HL-60 (cell line): ENCODE measurements around the gene SUSD2.
A peak's percentile ranks its signal among the peaks of the same experiment; 100 is the strongest.

Experiments used
- CTCF ChIP-seq: IDR thresholded peaks from one replicate; pipeline ENCODE4 v1.5.1; 2011; ENCODE audit warnings: low read length, control low read depth, inconsistent platforms; ENCODE audit not compliant: insufficient read depth
- GABPA ChIP-seq: IDR thresholded peaks from 2 replicates; pipeline ENCODE4 v1.6.1; 2012; ENCODE audit warnings: low read depth

DNA sequence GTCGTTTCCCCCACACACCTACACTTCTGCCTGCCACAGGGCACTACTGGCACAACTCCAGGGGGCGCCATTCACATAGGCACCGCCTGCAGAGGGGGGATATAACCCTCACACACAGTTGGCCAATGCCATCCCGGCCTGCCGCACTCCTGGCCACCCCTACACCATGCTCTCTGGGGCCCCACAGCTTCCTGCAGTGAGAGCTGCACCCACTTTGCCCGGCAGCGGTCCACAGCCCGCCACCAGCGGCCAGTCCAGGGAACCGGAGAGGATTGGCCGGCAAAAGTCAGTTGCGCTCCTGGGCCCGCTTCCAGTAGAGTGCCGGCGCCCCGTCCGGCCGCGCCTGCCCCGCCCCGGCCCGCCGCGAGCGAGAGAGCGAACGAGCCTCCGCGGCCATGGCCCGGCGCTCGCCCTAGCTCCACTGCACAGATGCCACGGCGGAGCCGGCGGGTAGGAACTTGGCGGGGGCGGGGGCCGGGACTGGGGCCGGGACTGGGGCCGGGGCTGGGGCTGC lies 25.6 kb upstream of the SUSD2 start:
- TF ChIP-seq GABPA (no peak), CTCF (peak; percentile 38)
